IPS DF 4.7 (cell line): ENCODE results near the gene C3orf52.

Experiments
- DNase-seq: peaks from one replicate; pipeline ENCODE4 v3.0.0-alpha.2; 2013; ENCODE audit warnings: low spot score; ENCODE audit errors: extremely low read depth

C3orf52 gene

GRCh38 chr3:112117841-112118571, 31.8 kb downstream of the C3orf52 start:
- DNase-seq: no peak

DNA sequence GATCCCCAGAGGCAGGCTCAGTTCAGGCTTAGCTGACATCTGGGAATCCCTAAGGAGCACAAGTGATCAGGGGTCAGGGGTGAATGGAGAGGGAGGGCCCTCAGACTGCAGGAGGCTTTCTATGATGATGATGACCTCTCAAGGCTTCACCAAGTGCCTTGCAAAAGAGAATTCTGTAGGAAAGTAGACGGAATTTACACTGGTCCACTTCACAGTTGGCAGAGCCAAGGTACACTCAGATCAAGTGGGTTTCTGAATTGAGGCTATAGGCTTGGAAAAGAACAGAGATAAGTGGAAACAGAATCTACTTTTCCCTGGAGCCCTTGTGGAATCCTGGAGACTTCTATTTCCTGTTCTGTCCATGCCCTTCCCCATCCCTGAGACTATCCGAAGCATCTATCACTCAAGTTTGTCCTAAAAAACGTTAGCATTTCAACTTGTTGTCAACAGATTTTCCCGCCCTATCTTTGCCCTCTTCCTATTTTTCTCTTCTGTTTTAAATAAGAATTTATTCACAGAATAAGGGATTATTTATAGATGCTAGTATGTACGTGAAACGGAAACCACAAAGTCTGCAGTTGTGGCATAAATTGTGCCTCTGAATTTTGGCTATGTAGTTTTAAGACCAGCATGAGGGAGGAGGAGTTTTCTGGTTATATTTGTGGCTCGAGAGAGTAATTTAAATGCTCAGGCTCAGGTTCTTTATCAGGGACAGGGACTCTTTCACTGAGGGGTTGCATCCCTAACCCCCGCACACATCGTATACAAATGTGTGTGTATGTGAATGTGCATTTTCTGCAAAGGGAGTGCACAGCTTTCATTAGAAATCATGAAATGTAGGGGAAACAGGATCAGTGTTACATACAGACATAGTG, 34.0 kb downstream of the C3orf52 start:
- no peak for DNase-seq

GRCh38 chr3:112121577-112122547, 35.7 kb downstream of the C3orf52 start:
- no peak for DNase-seq

- DNase-seq: no peak
Measured at GRCh38 chr3:112122870-112123269, 36.7 kb downstream of the C3orf52 start.

GRCh38 chr3:112123548-112123947, 37.4 kb downstream of the C3orf52 start:
- no peak for DNase-seq

DNA sequence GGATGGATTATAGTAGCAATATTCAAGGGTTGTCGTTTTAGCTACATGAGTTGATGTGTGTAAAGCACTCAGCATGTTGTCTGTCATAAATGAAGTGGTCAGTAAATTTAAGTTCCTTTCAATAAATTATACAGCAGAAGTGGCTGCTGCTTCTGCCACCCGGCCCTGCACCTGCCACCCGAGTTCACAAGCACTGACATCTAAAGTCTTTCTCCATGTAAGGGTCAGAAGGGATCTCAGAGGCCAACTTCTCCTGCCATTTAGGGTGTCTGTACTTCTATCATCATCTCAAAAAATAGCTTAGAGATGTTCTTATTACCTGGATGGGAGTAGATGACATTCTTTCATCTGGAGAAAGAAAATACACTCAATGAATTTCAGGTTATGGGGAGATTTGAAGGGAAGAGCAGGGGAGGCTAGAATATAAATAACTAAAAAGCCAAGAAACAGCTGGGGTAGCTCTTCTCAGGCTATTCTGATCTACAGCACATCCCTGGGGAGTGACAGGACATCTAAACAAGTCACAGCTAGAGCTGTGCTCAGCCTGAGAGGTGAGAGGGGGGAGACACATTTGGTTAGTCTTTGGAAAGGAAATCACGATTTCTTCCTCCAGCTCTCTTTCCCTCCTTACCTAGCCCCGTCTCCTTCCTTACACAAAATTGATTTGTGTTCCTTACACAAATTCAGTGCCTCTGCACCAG, 38.9 kb downstream of the C3orf52 start:
- DNase-seq: no peak

DNA sequence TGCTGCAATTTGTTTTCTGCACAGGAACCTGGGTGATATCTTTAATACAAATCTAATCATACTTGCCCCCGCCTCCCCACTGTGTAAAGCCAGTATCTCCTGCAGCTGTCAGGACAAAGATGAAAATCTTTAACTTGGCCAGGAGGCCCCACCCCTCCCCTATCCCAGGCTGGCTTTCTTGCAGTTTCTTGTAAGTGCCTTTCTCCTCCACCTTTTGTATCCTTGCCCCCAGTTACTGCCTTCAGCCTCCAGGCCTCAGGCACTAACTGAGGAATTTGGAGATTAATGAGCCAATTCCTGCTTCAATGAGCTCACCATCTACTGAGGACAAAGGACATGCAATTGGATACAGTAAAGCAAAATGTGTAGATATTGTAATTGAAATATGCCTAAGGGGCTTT, 40.3 kb downstream of the C3orf52 start:
- no peak for DNase-seq

DNA sequence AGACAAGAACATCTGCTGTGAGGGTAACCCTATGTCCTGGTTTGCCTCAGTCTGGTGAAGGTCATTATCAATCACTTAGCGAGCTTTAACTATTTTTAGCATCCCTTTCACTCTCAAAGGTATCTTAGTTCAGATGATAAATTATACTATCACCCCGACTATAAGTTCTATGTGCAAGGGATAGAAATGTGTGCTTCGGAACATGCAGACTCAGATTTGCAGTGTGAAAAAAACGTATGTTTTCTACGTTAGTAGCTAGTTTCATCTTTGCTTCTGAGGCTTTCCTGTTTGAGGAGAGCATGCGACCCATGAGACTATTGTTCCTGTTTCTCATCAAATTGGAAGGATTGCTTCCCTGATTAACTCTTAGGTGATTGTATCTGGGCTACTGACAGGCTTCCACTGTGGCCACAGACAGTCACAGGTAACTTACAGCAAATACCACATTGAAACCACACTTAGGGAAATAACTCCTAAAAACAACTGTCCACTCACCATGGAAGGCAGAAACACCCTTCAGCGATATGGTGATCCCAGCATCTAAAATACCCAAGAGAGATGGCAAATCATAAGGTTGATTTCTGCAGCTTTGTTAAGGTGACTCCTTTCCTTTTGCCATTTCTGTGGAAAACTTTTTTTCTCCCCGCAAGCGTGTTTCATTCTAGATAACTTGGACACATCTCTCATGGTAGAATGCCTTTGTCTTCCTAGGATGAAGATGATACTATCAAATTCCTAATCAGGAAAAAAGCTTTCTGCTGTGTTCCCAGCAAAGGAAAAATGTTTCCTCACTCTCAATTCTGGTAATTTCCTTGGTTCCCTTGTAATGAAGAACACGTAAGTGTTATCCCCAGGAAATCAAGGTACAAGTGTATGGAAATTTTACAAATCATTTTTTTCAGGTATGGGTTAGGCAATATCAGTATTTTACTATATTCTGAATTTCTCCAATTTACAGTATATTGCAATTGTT, 41.6 kb downstream of the C3orf52 start:
- no peak for DNase-seq

DNA sequence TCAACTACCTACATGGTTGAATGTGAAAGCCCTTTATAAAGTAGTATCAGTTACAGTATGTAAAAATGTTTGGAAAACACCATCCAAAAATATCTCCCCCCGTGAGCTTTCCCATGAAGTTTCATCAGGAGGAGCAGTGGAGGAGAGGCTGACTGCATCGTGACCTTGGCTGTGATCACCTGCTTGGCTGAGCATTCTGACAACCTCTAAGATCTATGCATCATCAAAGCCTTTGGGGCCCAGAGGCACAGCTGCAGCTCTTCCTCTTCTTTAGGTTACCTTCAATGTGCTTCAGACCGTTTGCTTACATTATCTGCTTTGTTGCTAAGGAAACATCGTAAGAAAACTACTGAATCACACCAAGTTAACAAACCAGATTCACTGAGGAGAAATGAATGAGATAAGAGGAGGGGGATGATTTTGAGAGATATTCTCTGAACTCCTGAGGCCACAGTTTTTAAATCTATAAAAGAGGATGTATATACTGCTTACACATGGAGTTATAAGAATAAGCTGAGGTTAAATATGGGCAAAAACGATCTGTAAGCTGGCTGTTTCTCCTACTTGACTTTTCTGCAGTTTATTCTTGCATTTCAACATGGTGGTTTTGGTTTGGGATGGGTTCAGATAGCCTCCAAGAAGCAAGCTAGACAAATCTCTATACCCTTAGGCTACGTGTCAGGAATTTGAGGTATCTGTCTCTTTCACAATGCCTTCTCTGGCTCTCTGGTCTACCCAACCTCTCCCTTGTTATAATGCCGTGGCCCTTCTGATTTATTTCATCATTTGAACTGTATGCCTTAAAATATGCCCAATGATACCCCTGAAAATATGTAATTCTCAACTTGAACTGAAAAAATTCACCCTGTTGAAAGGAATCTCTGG, 42.9 kb downstream of the C3orf52 start:
- DNase-seq: no peak

- no peak for DNase-seq
Measured at GRCh38 chr3:112129925-112130637, 43.9 kb downstream of the C3orf52 start.

GRCh38 chr3:112130638-112130993, 44.4 kb downstream of the C3orf52 start:
- DNase-seq: no peak

- DNase-seq: no peak
Measured at GRCh38 chr3:112131111-112131510, 44.9 kb downstream of the C3orf52 start.

- DNase-seq: no peak
Measured at GRCh38 chr3:112132088-112132487, 45.9 kb downstream of the C3orf52 start.

- DNase-seq: no peak
Measured at GRCh38 chr3:112132554-112132953, 46.4 kb downstream of the C3orf52 start.

GRCh38 chr3:112132975-112133448, 46.8 kb downstream of the C3orf52 start, which contains the start of gene GCSAM:
Gene GCSAM, minus strand, starts transcription at chr3:112133248. Its CDS starts 128 bp downstream, at chr3:112133120.
- DNase-seq: no peak

- no peak for DNase-seq
Measured at GRCh38 chr3:112133626-112134334, 47.6 kb downstream of the C3orf52 start.
